GM21515 (cell line): Measurements from ENCODE around the gene MUC12.
A peak's percentile ranks its signal among the peaks of the same experiment; 100 is the strongest.
"Not testable (repeated sequence)": the region's sequence is repeated elsewhere in the genome, so short reads cannot be mapped to it uniquely, and the experiment has no call there.

Source experiments
- ATAC-seq: cut with Tn5 transposase; IDR thresholded peaks from one replicate; pipeline ENCODE4 v1.9.1; 2021; ENCODE audit not compliant: unreplicated experiment

The MUC12 gene

GRCh38 chr7:100959894-100960293 lies 9.5 kb upstream of the MUC12 start:
- ATAC-seq = no peak

- no peak for ATAC-seq
Measured at GRCh38 chr7:100962537-100962936, 6.8 kb upstream of the MUC12 start.

GRCh38 chr7:100963386-100963785 lies 6.0 kb upstream of the MUC12 start:
- ATAC-seq = no peak

- ATAC-seq = no peak
Measured at GRCh38 chr7:100963874-100964273, 5.5 kb upstream of the MUC12 start.

GRCh38 chr7:100964630-100965029 lies 4.7 kb upstream of the MUC12 start:
- ATAC-seq = no peak

- no peak for ATAC-seq
Measured at GRCh38 chr7:100965045-100965722, 4.2 kb upstream of the MUC12 start.

- peak; percentile 48 for ATAC-seq
Measured at GRCh38 chr7:100965723-100966541, 3.4 kb upstream of the MUC12 start.

GRCh38 chr7:100966542-100967291 lies 2.6 kb upstream of the MUC12 start:
- no peak for ATAC-seq

GRCh38 chr7:100967292-100967863 lies 2.0 kb upstream of the MUC12 start:
- ATAC-seq = no peak

GRCh38 chr7:100968031-100968430 lies 1.3 kb upstream of the MUC12 start:
- ATAC-seq = no peak

GRCh38 chr7:100968650-100969049 lies 715 bp upstream of the MUC12 start:
- ATAC-seq = no peak

GRCh38 chr7:100971111-100972001 lies 2.0 kb downstream of the MUC12 start:
- ATAC-seq = no peak

GRCh38 chr7:100972002-100972347 lies 2.6 kb downstream of the MUC12 start:
- no peak for ATAC-seq

GRCh38 chr7:100974021-100974420 lies 4.7 kb downstream of the MUC12 start:
- ATAC-seq = no peak

GRCh38 chr7:100975371-100975821 lies 6.0 kb downstream of the MUC12 start:
- no peak for ATAC-seq

GRCh38 chr7:100978300-100978699 lies 8.9 kb downstream of the MUC12 start:
- ATAC-seq = no peak

- no peak for ATAC-seq
Measured at GRCh38 chr7:100983451-100984187, 14.3 kb downstream of the MUC12 start.

- not testable (repeated sequence) for ATAC-seq
Measured at GRCh38 chr7:100984241-100984918, 15.0 kb downstream of the MUC12 start.
